ENCODE measurements around the gene SPRYD4.

Gene SPRYD4

GRCh38 chr12:56522411-56523193 lies 54.2 kb downstream of the SPRYD4 start:
- DNase-seq, result no peak

GRCh38 chr12:56528846-56529245 lies 60.5 kb downstream of the SPRYD4 start:
- no peak for DNase-seq
